Measurements from ENCODE around the gene DNAJB2. TPM values are rescaled to one million over a fixed set of nuclear protein-coding genes. Genes with fewer than 3 reads are reported as not detected.

Gene DNAJB2
- total RNA-seq, 1 experiment from 2014 or later, result 30.9 TPM

DNA sequence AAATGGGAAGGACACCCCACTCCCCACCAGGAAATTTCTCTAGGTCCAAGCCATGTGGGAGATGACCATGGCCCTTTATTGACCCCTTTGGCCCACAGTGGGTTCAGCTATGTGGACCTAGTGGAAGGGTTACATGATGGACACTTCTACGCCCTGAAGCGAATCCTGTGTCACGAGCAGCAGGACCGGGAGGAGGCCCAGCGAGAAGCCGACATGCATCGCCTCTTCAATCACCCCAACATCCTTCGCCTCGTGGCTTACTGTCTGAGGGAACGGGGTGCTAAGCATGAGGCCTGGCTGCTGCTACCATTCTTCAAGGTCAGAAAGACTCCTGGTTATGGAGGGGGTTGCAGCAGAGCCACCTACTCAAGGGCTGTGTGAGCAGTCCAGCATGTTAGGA is 32.6 kb upstream of the DNAJB2 start:
- Histone ChIP-seq H2AFZ (ENCODE audit: low read length) (no peak overlapping the region), H3K27ac (ENCODE audit: low read length) (no peak overlapping the region), H3K79me2 (ENCODE audit: low read length) (peaks cover 22% of the 10 kb centered on the region), H3K27me3 (ENCODE audit: low read length) (no peaks in the 10 kb centered on the region), H3K9ac (ENCODE audit: low read length) (peak overlapping the region; percentile 94), H4K20me1 (ENCODE audit: insufficient read depth, low read depth, low read length) (peaks cover 10% of the 10 kb centered on the region; the same call in 1 of the 2 replicates), H3K9me3 (ENCODE audit: low read length) (no peaks in the 10 kb centered on the region), H3K4me2 (ENCODE audit: low read depth, low read length, poor library complexity, severe bottlenecking) (peak overlapping the region; percentile 96), H3K4me3 (ENCODE audit: low read length) (peak overlapping the region; percentile 94; the same call in 1 of the 2 replicates), H3K9me2 (replicated peaks; ENCODE audit: insufficient read depth, low read length) (no peaks in the 10 kb centered on the region), H3K36me3 (ENCODE audit: insufficient read depth, low read length) (no peaks in the 10 kb centered on the region; the same call in 1 of the 2 replicates), H3K4me1 (ENCODE audit: low read length) (peaks cover 57% of the 10 kb centered on the region)
- no peak for DNase-seq

DNA sequence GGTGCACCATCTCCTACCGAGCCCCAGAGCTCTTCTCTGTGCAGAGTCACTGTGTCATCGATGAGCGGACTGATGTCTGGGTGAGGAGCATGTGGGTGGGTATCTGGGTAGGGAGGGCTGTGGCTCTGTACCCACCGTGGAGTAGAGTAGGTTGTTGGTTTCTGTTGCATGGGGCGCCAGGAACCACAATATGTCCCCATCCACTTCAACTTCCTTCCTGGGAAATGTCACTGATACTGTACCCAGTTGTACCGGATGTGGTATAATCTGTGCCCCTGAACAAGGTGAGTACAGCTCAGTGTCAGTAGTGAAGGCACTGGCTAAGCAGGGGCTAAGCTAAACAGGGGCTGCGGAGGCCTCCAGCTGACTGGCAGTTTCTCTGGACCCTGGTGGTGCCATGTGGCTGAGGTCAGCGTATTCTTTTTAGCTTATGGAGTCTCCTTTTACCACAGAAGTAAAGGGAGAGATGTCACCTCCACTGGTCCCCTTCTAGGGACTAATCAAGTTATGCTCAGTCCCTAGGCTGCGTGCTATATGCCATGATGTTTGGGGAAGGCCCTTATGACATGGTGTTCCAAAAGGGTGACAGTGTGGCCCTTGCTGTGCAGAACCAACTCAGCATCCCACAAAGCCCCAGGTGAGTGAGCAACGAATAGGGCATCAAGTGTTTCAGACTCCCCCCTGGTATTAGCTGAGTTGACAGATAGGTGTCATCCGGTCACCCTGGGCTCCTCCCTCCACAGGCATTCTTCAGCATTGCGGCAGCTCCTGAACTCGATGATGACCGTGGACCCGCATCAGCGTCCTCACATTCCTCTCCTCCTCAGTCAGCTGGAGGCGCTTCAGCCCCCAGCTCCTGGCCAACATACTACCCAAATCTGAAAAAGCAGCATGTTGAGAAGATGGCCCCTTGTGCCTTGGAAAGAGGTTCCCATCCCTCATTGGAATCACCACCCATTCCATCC is 31.2 kb upstream of the DNAJB2 start:
- peaks cover 19% of the 10 kb centered on the region; the same call in 1 of the 2 replicates for H4K20me1 ChIP-seq (ENCODE audit: insufficient read depth, low read depth, low read length)
- H3K4me1 ChIP-seq (ENCODE audit: low read length), result peaks cover 67% of the 10 kb centered on the region
- peaks cover 36% of the 10 kb centered on the region for H3K79me2 ChIP-seq (ENCODE audit: low read length)
- H3K9me3 ChIP-seq (ENCODE audit: low read length), result no peaks in the 10 kb centered on the region
- no peak overlapping the region for H3K9ac ChIP-seq (ENCODE audit: low read length)
- H3K27me3 ChIP-seq (ENCODE audit: low read length), result no peaks in the 10 kb centered on the region
- H3K4me2 ChIP-seq (ENCODE audit: low read depth, low read length, poor library complexity, severe bottlenecking), result no peak overlapping the region
- H3K27ac ChIP-seq (ENCODE audit: low read length), result no peak overlapping the region
- DNase-seq, result no peak
- H3K36me3 ChIP-seq (ENCODE audit: insufficient read depth, low read length), result no peaks in the 10 kb centered on the region; the same call in 1 of the 2 replicates
- no peak overlapping the region for H3K4me3 ChIP-seq (ENCODE audit: low read length)
- no peak overlapping the region for H2AFZ ChIP-seq (ENCODE audit: low read length)
- H3K9me2 ChIP-seq (replicated peaks; ENCODE audit: insufficient read depth, low read length), result no peaks in the 10 kb centered on the region

DNA sequence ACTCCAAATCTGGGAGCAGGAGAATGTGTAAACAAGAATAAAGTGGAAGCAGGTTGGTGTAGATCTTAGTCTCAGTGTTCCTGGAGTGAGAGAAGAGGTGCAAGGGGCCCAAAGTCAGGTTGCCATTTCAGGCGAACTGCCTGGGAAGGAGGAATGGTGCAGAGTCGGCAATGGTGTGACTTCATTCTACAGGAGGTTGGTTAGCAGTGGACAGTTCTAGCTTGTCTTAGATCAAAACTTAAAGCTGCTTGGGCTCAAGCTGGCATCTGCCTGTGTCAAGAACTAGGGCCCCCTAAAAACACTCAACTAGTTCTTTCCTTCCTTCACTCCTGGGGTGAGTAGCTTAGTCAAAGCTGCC is 30.3 kb upstream of the DNAJB2 start:
- Histone ChIP-seq H3K9ac (ENCODE audit: low read length) (peak overlapping the region; percentile 54; the same call in 1 of the 2 replicates), H3K9me2 (replicated peaks; ENCODE audit: insufficient read depth, low read length) (no peaks in the 10 kb centered on the region), H3K27ac (ENCODE audit: low read length) (peak overlapping the region; percentile 83), H3K27me3 (ENCODE audit: low read length) (no peaks in the 10 kb centered on the region), H3K4me2 (ENCODE audit: low read depth, low read length, poor library complexity, severe bottlenecking) (peak overlapping the region; percentile 39), H2AFZ (ENCODE audit: low read length) (no peak overlapping the region), H3K4me1 (ENCODE audit: low read length) (peaks cover 73% of the 10 kb centered on the region), H3K36me3 (ENCODE audit: insufficient read depth, low read length) (no peaks in the 10 kb centered on the region; the same call in 1 of the 2 replicates), H3K4me3 (ENCODE audit: low read length) (peak overlapping the region; percentile 16; the same call in 1 of the 2 replicates), H4K20me1 (ENCODE audit: insufficient read depth, low read depth, low read length) (peaks cover 19% of the 10 kb centered on the region; the same call in 1 of the 2 replicates), H3K79me2 (ENCODE audit: low read length) (peaks cover 43% of the 10 kb centered on the region), H3K9me3 (ENCODE audit: low read length) (no peaks in the 10 kb centered on the region)
- no peak for DNase-seq

GRCh38 chr2:219249203-219249980 is 29.8 kb upstream of the DNAJB2 start:
- H3K4me1 ChIP-seq (ENCODE audit: low read length), result peaks cover 75% of the 10 kb centered on the region
- H3K9me3 ChIP-seq (ENCODE audit: low read length), result no peaks in the 10 kb centered on the region
- peak overlapping the region; percentile 39 for H3K4me2 ChIP-seq (ENCODE audit: low read depth, low read length, poor library complexity, severe bottlenecking)
- H2AFZ ChIP-seq (ENCODE audit: low read length), result no peak overlapping the region
- H3K36me3 ChIP-seq (ENCODE audit: insufficient read depth, low read length), result no peaks in the 10 kb centered on the region; the same call in 1 of the 2 replicates
- peak overlapping the region; percentile 16; the same call in 1 of the 2 replicates for H3K4me3 ChIP-seq (ENCODE audit: low read length)
- H3K9ac ChIP-seq (ENCODE audit: low read length), result peak overlapping the region; percentile 54
- H4K20me1 ChIP-seq (ENCODE audit: insufficient read depth, low read depth, low read length), result peaks cover 19% of the 10 kb centered on the region; the same call in 1 of the 2 replicates
- peak; percentile 56 for DNase-seq
- peak overlapping the region; percentile 83 for H3K27ac ChIP-seq (ENCODE audit: low read length)
- no peaks in the 10 kb centered on the region for H3K27me3 ChIP-seq (ENCODE audit: low read length)
- peaks cover 43% of the 10 kb centered on the region for H3K79me2 ChIP-seq (ENCODE audit: low read length)
- no peaks in the 10 kb centered on the region for H3K9me2 ChIP-seq (replicated peaks; ENCODE audit: insufficient read depth, low read length)

- no peaks in the 10 kb centered on the region for H3K9me3 ChIP-seq (ENCODE audit: low read length)
- H3K9me2 ChIP-seq (replicated peaks; ENCODE audit: insufficient read depth, low read length), result no peaks in the 10 kb centered on the region
- H4K20me1 ChIP-seq (ENCODE audit: insufficient read depth, low read depth, low read length), result peaks cover 19% of the 10 kb centered on the region; the same call in 1 of the 2 replicates
- no peak overlapping the region; the same call in 1 of the 2 replicates for H3K4me3 ChIP-seq (ENCODE audit: low read length)
- no peak for DNase-seq
- H3K79me2 ChIP-seq (ENCODE audit: low read length), result peaks cover 43% of the 10 kb centered on the region
- peak overlapping the region; percentile 39 for H3K4me2 ChIP-seq (ENCODE audit: low read depth, low read length, poor library complexity, severe bottlenecking)
- H2AFZ ChIP-seq (ENCODE audit: low read length), result no peak overlapping the region
- H3K36me3 ChIP-seq (ENCODE audit: insufficient read depth, low read length), result no peaks in the 10 kb centered on the region; the same call in 1 of the 2 replicates
- H3K27me3 ChIP-seq (ENCODE audit: low read length), result no peaks in the 10 kb centered on the region
- peak overlapping the region; percentile 83 for H3K27ac ChIP-seq (ENCODE audit: low read length)
- H3K9ac ChIP-seq (ENCODE audit: low read length), result peak overlapping the region; percentile 54
- H3K4me1 ChIP-seq (ENCODE audit: low read length), result peaks cover 78% of the 10 kb centered on the region
Measured at GRCh38 chr2:219250049-219250781, 29.0 kb upstream of the DNAJB2 start.

DNA sequence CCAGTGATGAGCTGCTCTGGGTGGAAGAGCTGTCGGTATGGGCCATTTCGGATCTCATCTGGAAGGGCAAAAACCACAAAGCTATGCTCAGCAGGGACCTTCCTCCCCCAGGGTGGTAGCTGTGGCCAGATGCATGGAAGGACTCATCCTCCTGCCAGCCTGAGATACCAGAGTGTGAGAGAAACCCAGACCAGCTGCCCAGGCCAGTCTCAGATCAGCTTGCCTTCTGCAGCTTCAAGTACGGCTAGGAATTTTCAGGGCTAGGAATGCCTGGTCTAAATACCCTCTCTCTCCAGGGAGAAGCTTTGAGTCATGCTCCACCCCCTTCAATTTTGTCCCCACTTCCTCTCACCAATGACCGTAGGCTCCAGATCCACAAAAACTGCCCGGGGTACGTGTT is 27.5 kb upstream of the DNAJB2 start:
- Histone ChIP-seq H3K79me2 (ENCODE audit: low read length) (peaks cover 30% of the 10 kb centered on the region), H3K36me3 (ENCODE audit: insufficient read depth, low read length) (no peaks in the 10 kb centered on the region; the same call in 1 of the 2 replicates), H3K4me1 (ENCODE audit: low read length) (peaks cover 69% of the 10 kb centered on the region), H3K4me2 (ENCODE audit: low read depth, low read length, poor library complexity, severe bottlenecking) (peak overlapping the region; percentile 88), H2AFZ (ENCODE audit: low read length) (no peak overlapping the region), H3K27me3 (ENCODE audit: low read length) (no peaks in the 10 kb centered on the region), H3K9ac (ENCODE audit: low read length) (peak overlapping the region; percentile 83), H3K27ac (ENCODE audit: low read length) (peak overlapping the region; percentile 71; the same call in 1 of the 2 replicates), H3K9me2 (replicated peaks; ENCODE audit: insufficient read depth, low read length) (no peaks in the 10 kb centered on the region), H3K9me3 (ENCODE audit: low read length) (no peaks in the 10 kb centered on the region), H4K20me1 (ENCODE audit: insufficient read depth, low read depth, low read length) (peaks cover 23% of the 10 kb centered on the region; the same call in 1 of the 2 replicates), H3K4me3 (ENCODE audit: low read length) (peak overlapping the region; percentile 92)
- DNase-seq, result no peak

- Histone ChIP-seq H3K36me3 (ENCODE audit: insufficient read depth, low read length) (no peaks in the 10 kb centered on the region; the same call in 1 of the 2 replicates), H3K27ac (ENCODE audit: low read length) (peak overlapping the region; percentile 71), H3K9me2 (replicated peaks; ENCODE audit: insufficient read depth, low read length) (no peaks in the 10 kb centered on the region), H3K79me2 (ENCODE audit: low read length) (peaks cover 30% of the 10 kb centered on the region), H3K9ac (ENCODE audit: low read length) (peak overlapping the region; percentile 83), H3K4me3 (ENCODE audit: low read length) (peak overlapping the region; percentile 92), H2AFZ (ENCODE audit: low read length) (no peak overlapping the region), H3K4me1 (ENCODE audit: low read length) (peaks cover 65% of the 10 kb centered on the region), H4K20me1 (ENCODE audit: insufficient read depth, low read depth, low read length) (peaks cover 23% of the 10 kb centered on the region; the same call in 1 of the 2 replicates), H3K9me3 (ENCODE audit: low read length) (no peaks in the 10 kb centered on the region), H3K4me2 (ENCODE audit: low read depth, low read length, poor library complexity, severe bottlenecking) (peak overlapping the region; percentile 88), H3K27me3 (ENCODE audit: low read length) (no peaks in the 10 kb centered on the region)
- no peak for DNase-seq
Measured at GRCh38 chr2:219252084-219252483, 27.1 kb upstream of the DNAJB2 start.

Data from Karpas-422 (cell line).